ENCODE data around the gene RIPK4. TPM values are rescaled to one million over a fixed set of nuclear protein-coding genes. Genes with fewer than 3 reads are reported as not detected.

Gene RIPK4
- total and polyA plus RNA-seq, 8 donors: 8.7 to 37.6 (median 21.2) TPM

GRCh38 chr21:41761934-41762635, 4.8 kb downstream of the RIPK4 start:
- Histone ChIP-seq H3K9me3 (no peaks in the 10 kb centered on the region), H3K27ac (peak overlapping the region; percentile 84 to 95 (median 90)), H3K4me3 (peak overlapping the region in 3 of 4 donors; percentile 9 to 35 (median 25)), H3K36me3 (no peaks in the 10 kb centered on the region), H3K4me1 (peaks cover 50 to 77% (median 61%) of the 10 kb centered on the region in 4 donors), H3K27me3 (peaks cover 6 to 83% (median 35%) of the 10 kb centered on the region in 3 donors)
- WGBS, 5 donors: 9 to 20% (median 14%) methylated on average over 20 to 22 of the region's 22 CpGs
- intact Hi-C loops (cut with DNase I; ENCODE audit: low total_unique reads): no loop called here
- TF ChIP-seq POLR2A (IDR thresholded peaks at IDR 0.05) (no peak), POLR2AphosphoS5 (IDR thresholded peaks at IDR 0.05) (no peak), EP300 (IDR thresholded peaks at IDR 0.05) (no peak)
- TF ChIP-seq, protein P1, sequence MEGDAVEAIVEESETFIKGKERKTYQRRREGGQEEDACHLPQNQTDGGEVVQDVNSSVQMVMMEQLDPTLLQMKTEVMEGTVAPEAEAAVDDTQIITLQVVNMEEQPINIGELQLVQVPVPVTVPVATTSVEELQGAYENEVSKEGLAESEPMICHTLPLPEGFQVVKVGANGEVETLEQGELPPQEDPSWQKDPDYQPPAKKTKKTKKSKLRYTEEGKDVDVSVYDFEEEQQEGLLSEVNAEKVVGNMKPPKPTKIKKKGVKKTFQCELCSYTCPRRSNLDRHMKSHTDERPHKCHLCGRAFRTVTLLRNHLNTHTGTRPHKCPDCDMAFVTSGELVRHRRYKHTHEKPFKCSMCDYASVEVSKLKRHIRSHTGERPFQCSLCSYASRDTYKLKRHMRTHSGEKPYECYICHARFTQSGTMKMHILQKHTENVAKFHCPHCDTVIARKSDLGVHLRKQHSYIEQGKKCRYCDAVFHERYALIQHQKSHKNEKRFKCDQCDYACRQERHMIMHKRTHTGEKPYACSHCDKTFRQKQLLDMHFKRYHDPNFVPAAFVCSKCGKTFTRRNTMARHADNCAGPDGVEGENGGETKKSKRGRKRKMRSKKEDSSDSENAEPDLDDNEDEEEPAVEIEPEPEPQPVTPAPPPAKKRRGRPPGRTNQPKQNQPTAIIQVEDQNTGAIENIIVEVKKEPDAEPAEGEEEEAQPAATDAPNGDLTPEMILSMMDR (IDR thresholded peaks at IDR 0.05): no peak
- no peak for DNase-seq

DNA sequence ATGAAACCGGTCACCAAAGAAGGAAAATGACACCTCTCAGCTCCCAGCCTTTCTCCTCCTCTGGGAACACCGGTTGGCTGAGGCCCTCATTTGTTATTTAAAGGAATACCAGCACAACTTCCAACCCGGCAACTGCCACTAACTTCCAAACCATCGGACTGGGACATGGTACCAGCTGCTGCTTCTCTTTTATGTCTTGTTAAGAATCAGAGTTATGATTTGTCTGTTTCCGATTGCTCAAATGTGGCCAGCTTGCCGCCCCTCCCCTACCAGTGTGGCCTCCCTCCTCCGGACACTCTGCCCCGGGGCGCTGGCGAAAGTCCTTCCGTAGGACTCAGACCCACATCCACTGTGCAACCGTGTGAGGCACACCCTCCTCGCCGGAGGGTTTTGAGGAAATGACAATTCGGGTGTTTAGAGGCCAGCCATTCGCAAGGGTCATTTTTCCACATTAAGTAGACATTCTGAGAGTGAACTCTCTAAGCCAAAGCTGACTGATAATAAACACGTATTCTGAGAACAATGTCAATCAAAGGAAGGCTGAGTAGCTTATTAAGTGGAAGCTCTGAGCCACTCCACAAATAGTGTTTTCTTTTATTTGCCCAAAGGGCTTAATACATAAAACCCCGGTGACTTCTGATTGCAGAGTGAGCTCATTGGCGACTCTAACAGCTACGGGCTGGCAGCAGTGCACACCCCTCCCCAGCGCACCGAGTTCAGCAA, 5.5 kb downstream of the RIPK4 start:
- H3K36me3 ChIP-seq: peaks cover 0 to 3% (median under 1%) of the 10 kb centered on the region in 4 donors
- H3K9me3 ChIP-seq: no peaks in the 10 kb centered on the region
- peak overlapping the region; percentile 12 to 35 (median 24) for H3K4me3 ChIP-seq
- 2 to 13% (median 6%) methylated on average over 22 of the region's 22 CpGs for WGBS, 5 donors
- peak; percentile 77 to 85 for DNase-seq
- peaks cover 0 to 76% (median 27%) of the 10 kb centered on the region in 3 donors for H3K27me3 ChIP-seq
- TF ChIP-seq POLR2AphosphoS5 (IDR thresholded peaks at IDR 0.05) (peak in 2 of 3 donors; percentile 16 to 60), POLR2A (IDR thresholded peaks at IDR 0.05) (no peak)
- peaks cover 43 to 70% (median 55%) of the 10 kb centered on the region in 4 donors for H3K4me1 ChIP-seq
- intact Hi-C loops (cut with DNase I; ENCODE audit: low total_unique reads): no loop called here
- peak overlapping the region; percentile 84 to 95 (median 90) for H3K27ac ChIP-seq

GRCh38 chr21:41760411-41760810, 6.4 kb downstream of the RIPK4 start:
- peaks cover 45 to 74% (median 54%) of the 10 kb centered on the region in 4 donors for H3K4me1 ChIP-seq
- TF ChIP-seq POLR2AphosphoS5 (IDR thresholded peaks at IDR 0.05) (no peak), POLR2A (IDR thresholded peaks at IDR 0.05) (no peak), EP300 (IDR thresholded peaks at IDR 0.05) (no peak)
- TF ChIP-seq, protein P1 (IDR thresholded peaks at IDR 0.05): no peak

GRCh38 chr21:41759926-41760325, 6.9 kb downstream of the RIPK4 start:
- no peak for DNase-seq
- Histone ChIP-seq H3K9me3 (no peaks in the 10 kb centered on the region), H3K27me3 (peaks cover 0 to 61% (median 20%) of the 10 kb centered on the region in 3 donors), H3K4me1 (peaks cover 50 to 78% (median 55%) of the 10 kb centered on the region in 4 donors), H3K36me3 (peaks cover 9 to 16% (median 13%) of the 10 kb centered on the region in 4 donors), H3K27ac (peak overlapping the region in 4 of 5 donors; percentile 36 to 90 (median 68)), H3K4me3 (no peak overlapping the region)
- TF ChIP-seq POLR2A (IDR thresholded peaks at IDR 0.05) (no peak), POLR2AphosphoS5 (IDR thresholded peaks at IDR 0.05) (no peak), EP300 (IDR thresholded peaks at IDR 0.05) (no peak)
- TF ChIP-seq, protein P1 (IDR thresholded peaks at IDR 0.05): no peak
- intact Hi-C loops (cut with DNase I; ENCODE audit: low total_unique reads): no loop called here
- 78 to 89% (median 84%) methylated on average over 5 of the region's 5 CpGs for WGBS, 5 donors

More at GRCh38 chr21:41760411-41760810, 6.4 kb downstream of the RIPK4 start:
- no peak for DNase-seq
- Histone ChIP-seq H3K4me3 (peak overlapping the region in 2 of 4 donors; percentile 25 to 35), H3K36me3 (peaks cover 9 to 11% (median 10%) of the 10 kb centered on the region in 4 donors), H3K27ac (peak overlapping the region; percentile 84 to 95 (median 90)), H3K9me3 (no peaks in the 10 kb centered on the region), H3K27me3 (peaks cover 0 to 66% (median 20%) of the 10 kb centered on the region in 3 donors)
- 66 to 82% (median 72%) methylated on average over 8 to 9 of the region's 9 CpGs for WGBS, 5 donors
- intact Hi-C loops (cut with DNase I; ENCODE audit: low total_unique reads): no loop called here
